NCI-H345 treated with DMSO at 0.1 percent for 48 hours (cell line): ENCODE results near the gene TNFRSF4.

ENCODE experiments used
- DNase-seq: peaks from one replicate; lab custom pipeline; 2025; ENCODE audit not compliant: unreplicated experiment; lab: John Stamatoyannopoulos, UW

TNFRSF4 gene

GRCh38 chr1:1183833-1184775, 29.8 kb downstream of the TNFRSF4 start:
- no peak for DNase-seq

- no peak for DNase-seq
These were observed 30.7 kb downstream of the TNFRSF4 start for GRCh38 chr1:1183221-1183747.

GRCh38 chr1:1182491-1183220, 31.3 kb downstream of the TNFRSF4 start:
- no peak for DNase-seq

GRCh38 chr1:1181938-1182410, 32.0 kb downstream of the TNFRSF4 start:
- no peak for DNase-seq

- DNase-seq: no peak
These were observed 32.6 kb downstream of the TNFRSF4 start for GRCh38 chr1:1181129-1181937.

GRCh38 chr1:1179983-1180861, 33.7 kb downstream of the TNFRSF4 start:
- no peak for DNase-seq

GRCh38 chr1:1179346-1179982, 34.5 kb downstream of the TNFRSF4 start:
- no peak for DNase-seq

- DNase-seq: no peak
These were observed 35.1 kb downstream of the TNFRSF4 start for GRCh38 chr1:1178794-1179331.

GRCh38 chr1:1177452-1178206, 36.3 kb downstream of the TNFRSF4 start:
- DNase-seq: no peak

- DNase-seq: no peak
These were observed 37.0 kb downstream of the TNFRSF4 start for GRCh38 chr1:1176931-1177330.

GRCh38 chr1:1176063-1176761, 37.7 kb downstream of the TNFRSF4 start:
- DNase-seq: peak; percentile 42

- DNase-seq: peak; percentile 34
These were observed 38.5 kb downstream of the TNFRSF4 start for GRCh38 chr1:1175221-1176062.

GRCh38 chr1:1173793-1174415, 40.0 kb downstream of the TNFRSF4 start, which contains the start of gene TTLL10:
TSS of gene TTLL10 (plus strand) at chr1:1173880. CDS start at chr1:1179216, 5,336 bp downstream.
- no peak for DNase-seq

GRCh38 chr1:1173061-1173792, 40.7 kb downstream of the TNFRSF4 start:
- no peak for DNase-seq

- no peak for DNase-seq
These were observed 42.2 kb downstream of the TNFRSF4 start for GRCh38 chr1:1171546-1172340.
